AG08396 (cell line): ENCODE results near the gene ARL13B.
"Not testable (repeated sequence)": the region's sequence is repeated elsewhere in the genome, so short reads cannot be mapped to it uniquely, and the experiment has no call there.

Source experiments
- DNase-seq: peaks from one replicate; pipeline ENCODE4 v3.0.0; 2012; ENCODE audit warnings: low spot score, mixed read lengths

The ARL13B gene

GRCh38 chr3:93979850-93980676 lies at the start of gene ARL13B:
Gene ARL13B, plus strand, starts transcription at chr3:93980155. Its CDS starts 269 bp downstream, at chr3:93980424.
- DNase-seq, result peak; percentile 96

GRCh38 chr3:93931597-93932229 lies 48.2 kb upstream of the ARL13B start:
- no peak for DNase-seq

- no peak for DNase-seq
Measured at GRCh38 chr3:93934366-93935046, 45.4 kb upstream of the ARL13B start.

- no peak for DNase-seq
Measured at GRCh38 chr3:93936549-93936948, 43.4 kb upstream of the ARL13B start.

GRCh38 chr3:93937485-93937884 lies 42.5 kb upstream of the ARL13B start:
- DNase-seq, result not testable (repeated sequence)

GRCh38 chr3:93949958-93950357 lies 30.0 kb upstream of the ARL13B start:
- not testable (repeated sequence) for DNase-seq

GRCh38 chr3:93961026-93961425 lies 18.9 kb upstream of the ARL13B start:
- no peak for DNase-seq

- DNase-seq, result no peak
Measured at GRCh38 chr3:93961489-93961888, 18.5 kb upstream of the ARL13B start.

GRCh38 chr3:93962798-93963197 lies 17.2 kb upstream of the ARL13B start:
- no peak for DNase-seq

GRCh38 chr3:93965106-93965505 lies 14.8 kb upstream of the ARL13B start:
- not testable (repeated sequence) for DNase-seq

- peak; percentile 50 for DNase-seq
Measured at GRCh38 chr3:93969443-93969842, 10.5 kb upstream of the ARL13B start.

GRCh38 chr3:93969997-93970396 lies 10.0 kb upstream of the ARL13B start:
- no peak for DNase-seq

- peak; percentile 79 for DNase-seq
Measured at GRCh38 chr3:93973131-93974126, 6.5 kb upstream of the ARL13B start, which contains the start of gene PROS1. Gene PROS1, minus strand, starts transcription at chr3:93973896. Its CDS starts 147 bp downstream, at chr3:93973749.

- no peak for DNase-seq
Measured at GRCh38 chr3:93981649-93982048, 1.7 kb downstream of the ARL13B start.

GRCh38 chr3:93983408-93983807 lies 3.5 kb downstream of the ARL13B start:
- DNase-seq, result no peak

GRCh38 chr3:93984618-93985017 lies 4.7 kb downstream of the ARL13B start:
- no peak for DNase-seq

- DNase-seq, result no peak
Measured at GRCh38 chr3:93988283-93988682, 8.3 kb downstream of the ARL13B start.

- no peak for DNase-seq
Measured at GRCh38 chr3:93988764-93989163, 8.8 kb downstream of the ARL13B start.

GRCh38 chr3:93989241-93989640 lies 9.3 kb downstream of the ARL13B start:
- no peak for DNase-seq

GRCh38 chr3:93991631-93992030 lies 11.7 kb downstream of the ARL13B start:
- no peak for DNase-seq

- no peak for DNase-seq
Measured at GRCh38 chr3:93992207-93992606, 12.3 kb downstream of the ARL13B start.
